GM12892 (cell line): Measurements from ENCODE around the gene TRAIP.

Source experiments
- POLR2A ChIP-seq: IDR thresholded peaks from 2 replicates; pipeline ENCODE4 v1.6.1; 2011; ENCODE audit warnings: low read depth, low read length, control low read depth
- POLR2AphosphoS5 ChIP-seq: IDR thresholded peaks from 2 replicates; pipeline ENCODE4 v1.6.1; 2011; ENCODE audit warnings: low read depth, low read length, control low read depth

GRCh38 chr3:49868862-49869466 is 12.6 kb upstream of the TRAIP start:
- TF ChIP-seq POLR2AphosphoS5 = no peak
- no peak for TF ChIP-seq POLR2A
